ENCODE data around the gene TXNRD1.
"Not testable (repeated sequence)": the region's sequence is repeated elsewhere in the genome, so short reads cannot be mapped to it uniquely, and the experiment has no call there.

The TXNRD1 gene

DNA sequence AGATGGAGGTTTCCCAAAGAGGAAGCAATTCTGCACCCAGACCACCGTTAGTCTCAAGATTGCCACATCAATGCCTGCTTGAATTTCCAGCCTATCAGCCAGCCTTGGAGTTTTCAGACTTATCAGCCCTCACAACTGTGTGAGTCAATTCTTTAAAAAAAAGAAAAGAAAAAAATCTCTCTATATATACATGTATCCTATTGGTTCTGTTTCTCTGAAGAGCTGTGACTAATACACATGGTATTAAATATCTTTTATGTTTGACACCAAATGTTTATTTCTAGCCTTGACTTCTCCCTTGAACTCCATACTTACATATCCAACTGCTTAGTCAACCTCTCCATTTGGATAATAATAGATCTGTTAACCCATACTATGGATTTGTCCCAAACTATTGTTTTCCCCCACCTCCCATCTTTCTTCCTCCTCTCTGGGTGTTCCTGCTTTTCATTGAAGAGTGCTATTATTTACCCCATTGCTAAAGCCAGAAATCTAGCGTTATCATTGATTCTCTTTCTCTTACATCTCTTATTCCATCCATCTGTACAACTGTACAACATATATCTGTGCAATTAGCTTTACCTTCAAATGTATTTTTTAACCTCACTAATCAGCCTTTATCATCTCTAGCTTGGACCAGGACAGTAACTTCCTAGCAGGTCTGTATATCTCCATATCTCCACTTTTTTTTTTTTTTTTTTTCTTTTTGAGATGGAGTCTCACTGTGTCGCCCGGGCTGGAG lies 65.3 kb downstream of the TXNRD1 start:
- no peak for DNase-seq (ENCODE audit: low read depth in 2 of 2)

DNA sequence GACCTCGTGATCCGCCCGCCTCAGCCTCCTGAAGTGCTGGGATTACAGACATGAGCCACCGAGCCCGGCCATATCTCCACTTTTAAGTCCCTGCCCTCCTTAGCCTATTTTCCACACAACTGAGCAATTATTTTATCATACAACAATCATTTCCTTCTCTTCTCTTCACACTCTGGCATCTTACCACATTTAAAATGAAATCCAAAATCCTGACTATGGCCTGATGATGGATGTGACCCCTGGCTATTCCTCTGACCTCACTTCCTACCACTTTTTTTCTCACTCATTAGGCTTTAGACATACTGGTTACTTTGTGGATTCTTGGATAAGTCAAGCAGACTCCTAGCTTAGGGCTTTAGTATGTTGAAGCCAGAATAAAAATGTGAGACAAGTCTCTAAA lies 66.1 kb downstream of the TXNRD1 start:
- DNase-seq (ENCODE audit: low read depth in 2 of 2): no peak

DNA sequence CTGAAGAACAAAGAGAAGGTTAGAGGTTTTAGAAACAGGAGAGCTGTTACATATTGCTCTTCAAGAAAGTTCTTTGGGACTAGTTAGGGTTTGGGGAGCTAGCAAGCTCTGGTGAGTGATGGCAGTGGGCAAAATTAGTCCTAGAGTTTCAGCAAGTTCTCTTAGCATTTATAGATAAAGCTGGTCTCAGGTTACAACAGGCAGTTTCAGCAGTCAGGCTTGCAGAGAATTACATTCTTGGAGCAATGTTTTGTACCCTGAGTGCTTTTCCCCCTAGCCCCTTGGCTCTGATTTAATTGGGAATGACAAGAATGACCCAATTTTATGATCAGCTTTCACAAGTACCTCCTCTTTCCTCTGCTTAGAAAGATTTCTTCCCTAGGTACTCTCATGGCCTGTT lies 66.5 kb downstream of the TXNRD1 start:
- DNase-seq (ENCODE audit: low read depth in 2 of 2): no peak

DNA sequence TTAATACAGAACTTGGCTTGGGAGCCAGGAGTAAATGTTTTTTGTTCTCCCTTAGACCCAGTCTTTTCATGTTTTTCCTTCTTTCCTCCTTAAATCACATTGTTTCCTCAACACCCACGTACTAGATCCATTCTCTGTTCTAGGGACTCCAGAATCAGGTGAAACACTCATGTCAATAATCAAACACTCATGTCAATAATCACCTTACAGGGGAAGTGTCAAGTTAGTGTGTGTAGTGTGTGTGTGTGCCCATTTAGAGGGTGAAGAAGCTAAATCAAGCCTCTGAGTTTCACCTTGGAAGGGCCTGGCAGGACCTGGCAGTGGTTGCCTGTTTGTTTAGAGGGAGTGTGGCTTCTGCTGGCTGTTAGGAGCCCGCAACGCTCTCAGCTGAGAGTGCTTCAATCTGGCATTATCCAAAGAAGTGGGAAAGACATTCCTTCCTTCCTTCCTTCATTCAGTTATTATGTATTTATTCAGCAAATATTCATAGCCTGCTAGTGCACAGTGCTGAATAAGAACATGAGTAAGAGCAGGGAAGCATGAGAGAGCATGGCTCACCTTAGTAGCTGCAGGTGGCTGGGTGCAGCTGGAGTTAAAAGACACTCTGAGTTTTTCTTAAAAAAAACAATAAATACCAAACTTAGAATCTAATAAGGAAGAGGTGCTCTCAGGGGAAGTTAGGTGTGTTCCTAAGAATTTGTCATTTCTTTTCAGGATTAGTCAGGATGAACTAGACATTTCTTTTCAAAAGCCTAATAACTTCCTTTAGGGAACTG lies 70.3 kb downstream of the TXNRD1 start:
- no peak for DNase-seq (ENCODE audit: low read depth in 2 of 2)

DNA sequence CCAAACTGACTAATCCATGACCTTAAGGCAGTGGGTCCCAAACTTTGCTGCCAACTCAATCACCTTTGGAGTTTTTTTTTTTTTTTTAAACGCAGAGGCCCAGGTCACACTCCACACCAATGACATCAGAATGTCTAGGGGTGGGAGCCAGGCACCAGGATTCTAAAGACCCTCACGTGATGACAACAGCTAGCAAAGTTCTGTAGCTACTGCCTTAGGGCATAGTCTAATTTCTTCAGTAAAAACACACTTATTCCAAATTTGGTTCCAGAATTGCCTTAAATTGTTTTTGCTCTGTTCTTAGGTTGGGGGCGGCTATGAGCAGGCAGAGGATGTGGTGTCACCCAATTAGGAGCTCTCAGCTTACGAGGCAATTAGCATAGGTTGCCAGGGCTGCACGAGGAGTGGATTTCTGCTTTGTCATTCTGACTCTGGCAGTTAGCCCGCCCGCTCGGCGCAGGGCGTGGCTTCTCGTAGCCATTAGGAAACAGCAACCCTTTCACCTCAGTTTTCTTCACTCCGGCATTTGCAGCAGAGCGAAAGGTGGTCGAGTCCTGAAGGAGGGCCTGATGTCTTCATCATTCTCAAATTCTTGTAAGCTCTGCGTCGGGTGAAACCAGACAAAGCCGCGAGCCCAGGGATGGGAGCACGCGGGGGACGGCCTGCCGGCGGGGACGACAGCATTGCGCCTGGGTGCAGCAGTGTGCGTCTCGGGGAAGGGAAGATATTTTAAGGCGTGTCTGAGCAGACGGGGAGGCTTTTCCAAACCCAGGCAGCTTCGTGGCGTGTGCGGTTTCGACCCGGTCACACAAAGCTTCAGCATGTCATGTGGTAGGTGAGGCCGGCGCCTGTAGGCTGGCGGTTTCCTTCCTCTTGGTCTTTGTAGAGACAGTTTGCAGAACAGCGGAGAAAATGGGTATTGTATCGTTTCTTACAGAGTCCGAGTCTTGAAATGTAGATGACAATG lies 71.2 kb downstream of the TXNRD1 start:
- peak; percentile 74 to 80 for DNase-seq (ENCODE audit: low read depth in 2 of 2)

DNA sequence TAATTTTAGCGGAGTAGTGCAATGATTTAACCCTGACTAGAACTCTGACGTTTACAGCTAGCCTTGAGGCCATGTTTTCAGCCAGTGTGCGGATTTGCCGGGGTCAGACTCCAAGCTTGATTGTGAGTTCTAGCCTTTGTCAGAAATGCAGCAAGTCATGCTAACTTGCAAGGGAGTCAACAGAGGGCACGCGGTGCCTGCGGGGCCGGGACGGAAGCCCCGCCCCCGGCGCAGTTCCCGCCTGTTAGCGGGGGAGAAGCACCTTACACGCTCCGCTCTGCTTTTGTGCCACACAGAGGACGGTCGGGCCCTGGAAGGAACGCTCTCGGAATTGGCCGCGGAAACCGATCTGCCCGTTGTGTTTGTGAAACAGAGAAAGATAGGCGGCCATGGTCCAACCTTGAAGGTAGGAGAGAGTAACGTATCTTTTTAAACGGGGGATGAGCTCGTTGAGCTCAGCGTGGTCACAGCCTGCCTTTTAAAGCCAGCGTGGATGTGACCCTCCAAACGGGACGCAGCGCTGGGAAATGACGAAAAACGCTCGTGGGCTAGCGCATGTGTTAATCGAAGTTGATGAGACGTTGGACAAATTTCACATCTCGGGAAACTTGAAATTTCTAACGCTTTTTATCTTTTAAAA lies 73.2 kb downstream of the TXNRD1 start:
- DNase-seq (ENCODE audit: low read depth in 2 of 2): peak; percentile 70 to 76

DNA sequence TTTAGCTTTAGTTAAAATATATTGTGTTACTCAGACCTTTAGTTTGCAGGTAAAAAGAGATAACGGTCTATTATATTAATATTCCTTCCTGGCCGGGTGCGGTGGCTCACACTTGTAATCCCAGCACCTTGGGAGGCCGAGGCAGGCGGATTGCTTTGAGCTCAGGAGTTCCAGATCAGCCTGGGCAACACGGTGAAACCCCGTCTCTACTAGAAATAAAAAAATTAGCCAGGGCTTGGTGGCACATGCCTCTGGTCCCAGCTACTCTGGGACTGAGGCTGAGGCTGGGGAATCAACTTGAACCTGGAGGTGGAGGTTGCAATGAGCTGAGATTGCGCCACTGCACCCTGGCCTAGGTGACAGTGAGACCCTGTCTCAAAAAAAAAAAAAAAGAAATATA lies 74.7 kb downstream of the TXNRD1 start:
- DNase-seq (ENCODE audit: low read depth in 2 of 2): no peak

DNA sequence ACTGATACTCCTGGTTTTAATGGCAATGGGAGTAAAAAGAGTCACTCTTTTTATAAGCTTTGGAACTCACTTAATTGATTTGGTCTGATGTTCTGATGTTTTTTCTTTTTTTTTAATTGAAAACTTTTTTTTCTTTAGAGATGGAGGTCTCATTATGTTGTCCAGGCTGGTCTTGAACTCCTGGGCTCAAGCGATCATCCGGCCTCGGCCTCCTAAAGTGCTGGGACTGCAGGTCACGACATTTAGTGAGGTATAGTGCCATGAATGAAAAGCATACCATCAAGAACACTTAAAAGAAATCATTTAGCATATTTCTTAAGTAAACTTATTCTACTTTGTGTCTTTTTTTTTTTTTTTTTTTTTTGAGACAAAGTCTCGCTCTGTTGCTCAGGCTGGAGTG lies 75.3 kb downstream of the TXNRD1 start:
- DNase-seq (ENCODE audit: low read depth in 2 of 2): no peak

DNA sequence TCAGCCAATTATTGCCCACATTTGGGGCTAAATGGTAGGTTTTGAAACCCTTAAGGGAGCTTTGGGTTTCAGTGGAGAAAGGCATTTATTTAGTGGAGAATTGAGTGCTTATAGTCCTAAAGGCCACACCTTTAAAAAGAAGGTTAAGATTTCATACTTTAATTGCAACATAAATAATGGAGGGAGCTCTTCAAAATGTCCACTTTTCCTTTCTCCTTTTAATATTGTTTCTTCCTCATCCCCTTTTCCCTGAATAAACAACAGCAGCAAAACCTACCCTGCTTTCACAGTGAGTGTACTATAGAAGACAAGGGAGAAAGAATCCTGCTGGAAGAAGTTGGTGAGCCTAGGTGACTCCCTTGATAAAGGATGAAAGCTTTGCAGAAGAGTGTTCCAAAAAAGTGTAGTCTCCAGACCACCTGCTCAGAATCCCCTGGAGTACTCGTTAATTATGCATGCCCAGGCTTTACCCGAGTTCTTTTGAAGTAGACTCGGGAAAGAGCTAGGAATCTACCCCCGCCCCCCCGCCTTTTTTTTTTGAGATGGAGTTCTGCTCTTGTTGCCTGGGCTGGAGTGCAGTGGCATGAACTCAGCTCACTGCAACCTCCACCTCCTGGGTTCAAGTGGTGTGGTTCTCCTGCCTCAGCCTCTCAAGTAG lies 76.4 kb downstream of the TXNRD1 start:
- DNase-seq (ENCODE audit: low read depth in 2 of 2): no peak

DNA sequence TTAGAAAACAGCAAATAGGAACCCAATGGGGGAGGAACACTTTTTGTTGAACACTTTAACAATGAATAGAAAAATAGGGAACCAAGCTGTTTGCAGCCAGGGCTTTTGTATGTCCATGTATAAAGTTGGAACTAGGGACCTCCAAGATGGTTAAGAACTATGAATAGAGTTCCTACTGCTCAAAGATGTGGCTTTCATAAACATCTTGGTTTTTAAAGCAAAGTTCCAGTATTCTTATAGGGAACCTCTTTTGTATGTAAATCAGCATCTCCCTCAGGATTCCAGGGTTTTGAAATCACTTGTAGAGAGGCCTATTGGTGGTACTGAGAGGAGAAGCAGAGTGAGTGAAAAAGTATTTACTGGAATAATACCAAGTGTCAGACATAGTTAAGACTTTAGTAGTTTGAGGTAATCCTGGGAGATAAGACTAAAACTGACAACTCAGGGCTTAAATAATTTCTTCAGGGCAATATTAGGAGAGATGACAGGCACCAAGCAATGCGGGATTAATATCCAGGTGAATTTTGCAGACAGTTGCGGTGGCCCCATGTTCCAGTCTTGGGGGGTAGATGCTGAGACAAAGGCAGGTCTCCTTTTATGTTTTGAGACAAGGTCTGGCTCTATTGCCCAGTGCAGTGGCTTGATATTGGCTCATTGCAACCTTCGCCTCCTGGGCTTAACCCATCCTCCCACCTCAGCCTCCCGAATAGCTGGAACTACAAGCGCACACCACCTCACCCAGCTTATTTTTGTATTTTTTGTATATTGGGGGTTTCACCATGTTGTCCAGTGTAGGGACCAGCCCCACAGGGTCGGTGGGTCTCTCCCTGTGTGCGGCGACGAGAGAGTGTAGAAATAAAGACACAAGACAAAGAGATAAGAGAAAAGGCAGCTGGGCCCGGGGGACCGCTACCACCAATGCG lies 77.6 kb downstream of the TXNRD1 start:
- DNase-seq (ENCODE audit: low read depth in 2 of 2): no peak

DNA sequence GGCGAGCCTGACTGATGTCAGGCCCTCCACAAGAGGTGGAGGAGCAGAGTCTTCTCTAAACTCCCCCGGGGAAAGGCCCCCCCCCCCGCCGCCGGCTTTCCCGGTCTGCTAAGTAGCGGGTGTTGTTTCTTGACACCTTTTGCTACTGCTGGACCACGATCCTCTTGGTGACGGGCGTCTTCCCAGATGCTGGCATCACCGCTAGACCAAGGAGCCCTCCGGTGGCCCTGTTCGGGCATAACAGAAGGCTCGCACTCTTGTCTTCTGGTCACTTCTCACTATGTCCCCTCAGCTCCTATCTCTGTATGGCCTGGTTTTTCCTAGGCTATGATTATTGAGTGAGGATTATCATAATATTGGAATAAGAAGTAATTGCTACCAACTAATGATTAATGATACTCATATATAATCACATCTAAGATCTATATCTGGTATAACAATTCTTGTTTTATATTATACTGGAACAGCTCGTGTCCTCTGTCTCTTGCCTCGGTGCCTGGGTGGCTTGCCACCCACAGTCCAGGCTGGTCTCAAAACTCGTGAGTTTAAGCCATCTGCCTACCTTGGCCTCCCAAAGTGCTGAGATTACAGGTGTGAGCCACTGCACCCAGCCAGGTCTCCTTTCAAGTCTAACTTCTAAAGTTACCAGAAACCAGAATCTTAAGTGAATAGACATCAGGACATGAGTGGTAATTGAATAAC lies 78.7 kb downstream of the TXNRD1 start:
- not testable (repeated sequence) for DNase-seq (ENCODE audit: low read depth in 2 of 2)

DNA sequence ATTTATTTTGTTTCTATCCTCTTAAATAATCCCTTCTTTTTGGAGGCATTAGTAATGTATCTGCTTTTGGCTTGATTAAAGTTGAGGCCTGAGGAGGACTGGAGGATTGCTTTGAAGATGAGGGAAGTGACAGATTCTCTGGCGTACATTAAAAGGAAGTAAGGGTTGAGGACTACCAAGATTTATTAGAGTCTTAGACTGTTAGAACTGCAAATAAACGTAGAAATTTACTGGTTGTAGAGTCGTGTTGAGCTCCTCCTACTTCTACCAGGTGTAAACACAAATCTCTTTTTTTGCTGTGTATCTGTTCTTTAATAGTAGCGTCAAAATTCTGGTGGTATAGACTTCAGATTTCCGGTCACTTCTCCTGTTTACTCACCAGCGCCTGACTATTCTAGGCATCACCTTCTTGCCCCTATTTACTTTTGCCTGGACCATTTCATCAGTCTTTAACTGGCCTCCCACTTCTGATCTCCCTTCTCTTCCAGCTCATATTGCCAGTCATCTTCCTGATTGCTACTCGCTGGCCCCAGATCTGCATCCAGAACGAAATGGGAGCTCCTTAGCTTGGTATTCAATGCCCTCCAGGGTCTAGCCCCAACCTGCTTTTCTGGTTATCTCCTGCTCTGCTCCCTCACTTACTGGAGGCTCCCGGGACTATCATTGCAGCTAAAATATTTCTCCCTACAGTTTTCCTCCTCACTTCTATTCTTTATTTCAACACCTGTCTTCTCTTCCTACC lies 79.5 kb downstream of the TXNRD1 start:
- DNase-seq (ENCODE audit: low read depth in 2 of 2): no peak

DNA sequence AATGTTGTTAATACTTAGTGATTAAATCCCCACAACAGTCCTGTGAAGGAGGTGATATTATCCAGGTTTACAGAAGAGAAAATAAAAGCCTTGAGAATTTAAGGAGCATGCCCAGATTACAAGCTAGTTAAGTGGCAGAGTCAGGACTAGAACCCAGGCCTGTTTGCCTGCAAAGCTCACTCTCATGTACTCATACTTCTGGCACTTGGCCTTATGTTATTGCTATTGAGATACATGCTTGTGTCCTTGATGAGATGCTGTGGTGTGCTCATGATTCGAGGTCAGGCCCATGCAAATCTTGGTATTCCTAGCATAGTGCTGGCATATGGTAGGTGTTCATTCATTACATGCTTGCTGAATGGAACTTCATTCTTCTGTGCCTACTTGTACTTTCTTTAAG lies 80.4 kb downstream of the TXNRD1 start:
- no peak for DNase-seq (ENCODE audit: low read depth in 2 of 2)

DNA sequence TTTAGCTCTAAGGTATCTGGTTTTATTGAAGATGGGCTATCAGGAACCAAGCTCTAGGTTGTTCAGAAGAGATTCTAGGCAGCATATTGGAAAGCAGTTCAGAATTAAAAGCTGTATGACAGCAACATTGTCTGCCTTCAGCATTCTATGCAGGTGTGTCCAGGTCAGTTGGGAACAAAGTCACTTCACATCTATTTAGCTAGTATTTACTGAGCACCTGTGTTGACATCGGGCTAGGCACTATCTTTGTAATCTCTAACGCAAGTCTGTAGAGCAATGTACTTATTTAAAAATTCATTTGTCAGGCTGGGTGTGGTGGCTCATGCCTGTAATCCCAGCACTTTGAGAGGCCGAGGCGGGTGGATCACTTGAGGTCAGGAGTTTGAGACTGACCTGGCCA lies 81.1 kb downstream of the TXNRD1 start:
- no peak for DNase-seq (ENCODE audit: low read depth in 2 of 2)

DNA sequence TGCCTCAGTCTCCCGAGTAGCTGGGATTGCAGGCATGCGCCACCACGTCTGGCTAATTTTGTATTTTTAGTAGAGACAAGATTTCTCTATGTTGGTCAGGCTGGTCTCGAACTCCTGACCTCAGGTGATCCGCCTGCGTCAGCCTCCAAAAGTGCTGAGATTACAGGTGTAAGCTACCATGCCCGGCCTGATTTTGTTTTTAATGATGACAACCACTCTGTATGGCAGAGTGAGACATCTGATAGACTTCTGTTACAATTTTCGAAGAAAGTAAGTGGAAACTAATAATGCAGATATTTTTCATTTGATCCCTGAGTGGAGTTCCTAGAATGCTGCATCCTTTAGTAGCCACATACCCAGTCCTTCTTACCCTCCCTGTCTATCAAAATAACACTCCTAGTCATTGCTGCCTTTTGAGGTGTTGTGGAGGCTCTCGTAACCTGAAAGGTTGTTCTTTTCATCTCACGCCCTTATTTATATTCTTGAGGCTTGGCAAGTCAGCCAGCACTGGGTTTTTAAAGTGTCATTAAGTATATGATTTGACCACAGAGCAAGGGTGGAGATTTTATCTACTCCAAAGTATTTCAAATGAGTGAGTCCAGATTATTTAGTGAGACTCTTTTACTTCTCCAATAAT lies 82.0 kb downstream of the TXNRD1 start:
- no peak for DNase-seq (ENCODE audit: low read depth in 2 of 2)

DNA sequence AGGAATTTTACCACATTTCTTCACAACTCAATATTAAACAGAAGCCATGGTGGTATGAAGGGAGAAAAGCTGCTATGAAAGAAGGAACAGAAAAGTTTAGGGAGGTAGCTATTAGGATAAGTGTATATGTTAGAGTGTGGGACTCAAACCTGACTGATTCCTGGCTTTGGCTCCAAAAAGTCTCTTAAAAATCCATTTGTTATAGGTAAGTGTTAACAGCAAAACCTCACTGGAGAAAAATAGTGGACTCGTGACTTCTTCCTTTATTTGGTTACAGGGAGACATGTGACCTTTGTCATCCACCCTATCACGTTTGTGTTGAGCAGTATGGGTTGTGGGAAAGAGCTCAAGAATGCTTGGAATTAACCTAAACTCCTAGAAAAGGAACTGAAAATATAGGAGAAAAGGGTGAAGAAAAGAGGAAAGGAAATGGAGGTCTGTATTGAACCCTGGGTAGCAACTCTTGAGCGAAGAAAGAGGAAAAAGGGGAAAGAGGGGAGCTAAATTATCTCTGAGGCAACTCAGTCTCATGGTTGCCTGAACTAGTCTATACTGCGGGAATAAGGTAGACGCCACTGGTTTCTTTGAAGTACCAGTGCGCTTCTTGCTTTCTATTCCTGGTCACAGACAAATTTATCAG lies 84.4 kb downstream of the TXNRD1 start:
- DNase-seq (ENCODE audit: low read depth in 2 of 2): no peak

DNA sequence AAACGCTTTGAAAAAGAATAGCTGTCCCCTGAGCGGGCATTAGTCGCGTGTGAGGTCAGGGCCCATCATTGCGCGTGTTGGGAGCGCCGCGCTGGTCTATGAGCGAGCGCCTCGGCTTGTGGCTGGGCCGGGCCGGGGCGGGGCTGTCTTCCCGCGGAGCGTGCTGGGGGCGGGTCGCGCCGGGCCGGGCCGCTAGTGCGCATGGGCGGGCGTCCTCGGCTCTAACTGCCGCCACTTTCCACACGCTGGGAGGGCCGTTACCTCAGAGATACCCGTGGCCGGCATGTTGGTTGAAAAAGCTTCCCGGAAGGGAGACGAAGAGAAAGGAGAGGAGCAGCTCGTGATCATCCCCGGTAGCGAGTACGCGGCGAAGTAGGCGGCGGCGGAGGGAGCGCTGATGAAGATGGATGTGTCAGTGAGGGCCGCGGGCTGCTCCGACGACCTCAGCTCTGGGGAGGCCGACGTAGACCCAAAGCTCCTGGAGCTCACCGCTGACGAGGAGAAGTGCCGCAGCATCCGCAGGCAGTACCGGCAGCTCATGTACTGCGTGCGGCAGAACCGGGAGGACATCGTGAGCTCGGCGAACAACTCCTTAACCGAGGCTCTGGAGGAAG lies 88.1 kb downstream of the TXNRD1 start, which contains the start of gene EID3:
EID3 (plus strand) TSS at position 202 of the 614 bp plus-strand sequence; CDS start at position 398, 196 bp downstream.
- DNase-seq (ENCODE audit: low read depth in 2 of 2): peak; percentile 82 to 85

All from activated CD4-positive, alpha-beta T cell treated with anti-CD3 and anti-CD28 coated beads for 24 hours (primary cell).